Measurements from ENCODE around the gene SMIM43.
A peak's percentile ranks its signal among the peaks of the same experiment; 100 is the strongest.
"Not testable (repeated sequence)": the region's sequence is repeated elsewhere in the genome, so short reads cannot be mapped to it uniquely, and the experiment has no call there.

Gene SMIM43

DNA sequence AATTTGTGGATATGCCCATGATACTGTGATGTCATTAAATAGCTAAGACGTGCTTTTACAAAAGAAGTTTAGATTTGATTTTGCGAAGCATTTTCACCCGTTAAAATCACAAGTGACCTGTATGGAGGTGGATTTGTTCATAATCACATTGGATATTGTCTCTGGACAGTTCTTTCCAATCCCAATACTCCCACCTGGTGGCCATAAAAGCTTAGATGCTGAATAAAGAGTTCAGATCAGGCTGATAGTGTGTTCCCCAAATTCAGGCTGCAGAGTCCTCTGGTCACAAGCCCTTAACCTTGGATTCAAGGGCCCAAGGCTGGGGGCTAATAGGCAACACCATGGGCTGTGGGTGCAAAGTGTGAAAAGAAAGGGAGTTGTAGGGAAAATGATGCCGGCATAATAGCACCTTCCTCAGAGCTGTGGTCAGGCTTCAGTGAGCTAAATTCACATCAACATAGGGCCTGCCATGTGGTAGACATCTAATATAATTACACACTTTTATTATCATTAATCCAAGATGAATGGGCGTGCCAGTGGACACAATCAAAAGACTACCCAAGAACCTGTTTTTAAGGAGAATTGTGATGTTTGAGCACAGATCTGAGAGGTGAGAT, 28.1 kb downstream of the SMIM43 start:
- no peak overlapping the region for H3K27ac ChIP-seq
- TF ChIP-seq, protein P1, sequence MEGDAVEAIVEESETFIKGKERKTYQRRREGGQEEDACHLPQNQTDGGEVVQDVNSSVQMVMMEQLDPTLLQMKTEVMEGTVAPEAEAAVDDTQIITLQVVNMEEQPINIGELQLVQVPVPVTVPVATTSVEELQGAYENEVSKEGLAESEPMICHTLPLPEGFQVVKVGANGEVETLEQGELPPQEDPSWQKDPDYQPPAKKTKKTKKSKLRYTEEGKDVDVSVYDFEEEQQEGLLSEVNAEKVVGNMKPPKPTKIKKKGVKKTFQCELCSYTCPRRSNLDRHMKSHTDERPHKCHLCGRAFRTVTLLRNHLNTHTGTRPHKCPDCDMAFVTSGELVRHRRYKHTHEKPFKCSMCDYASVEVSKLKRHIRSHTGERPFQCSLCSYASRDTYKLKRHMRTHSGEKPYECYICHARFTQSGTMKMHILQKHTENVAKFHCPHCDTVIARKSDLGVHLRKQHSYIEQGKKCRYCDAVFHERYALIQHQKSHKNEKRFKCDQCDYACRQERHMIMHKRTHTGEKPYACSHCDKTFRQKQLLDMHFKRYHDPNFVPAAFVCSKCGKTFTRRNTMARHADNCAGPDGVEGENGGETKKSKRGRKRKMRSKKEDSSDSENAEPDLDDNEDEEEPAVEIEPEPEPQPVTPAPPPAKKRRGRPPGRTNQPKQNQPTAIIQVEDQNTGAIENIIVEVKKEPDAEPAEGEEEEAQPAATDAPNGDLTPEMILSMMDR (IDR thresholded peaks at IDR 0.05), result peak; percentile 72
- no peak for TF ChIP-seq ZFX (IDR thresholded peaks at IDR 0.05; ENCODE audit: borderline replicate concordance)

GRCh38 chr4:121734571-121734970, 30.4 kb downstream of the SMIM43 start:
- no peak overlapping the region for H3K27ac ChIP-seq
- no peak for TF ChIP-seq ZFX (IDR thresholded peaks at IDR 0.05; ENCODE audit: borderline replicate concordance)
- TF ChIP-seq, protein P1 (IDR thresholded peaks at IDR 0.05), result no peak

- no peak overlapping the region for H3K27ac ChIP-seq
- TF ChIP-seq ZFX (IDR thresholded peaks at IDR 0.05; ENCODE audit: borderline replicate concordance), result no peak
- TF ChIP-seq, protein P1 (IDR thresholded peaks at IDR 0.05), result no peak
Observed at GRCh38 chr4:121733942-121734341, 31.0 kb downstream of the SMIM43 start.

DNA sequence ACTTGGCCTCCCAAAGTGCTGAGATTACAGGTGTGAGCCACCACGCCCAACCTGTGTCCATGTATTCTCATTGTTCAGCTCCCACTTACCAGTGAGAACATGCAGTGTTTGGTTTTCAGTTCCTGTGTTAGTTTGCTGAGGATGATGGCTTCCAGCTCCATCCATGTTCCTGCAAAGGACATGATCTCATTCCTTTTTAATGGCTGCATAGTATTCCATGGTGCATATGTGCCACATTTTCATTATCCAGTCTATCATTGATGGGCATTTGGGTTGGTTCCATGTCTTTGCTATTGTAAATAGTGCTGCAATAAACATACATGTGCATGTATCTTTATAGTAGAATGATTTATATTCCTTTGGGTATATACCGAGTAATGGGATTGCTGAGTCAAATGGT, 35.2 kb downstream of the SMIM43 start:
- H3K27ac ChIP-seq, result not testable (repeated sequence)

DNA sequence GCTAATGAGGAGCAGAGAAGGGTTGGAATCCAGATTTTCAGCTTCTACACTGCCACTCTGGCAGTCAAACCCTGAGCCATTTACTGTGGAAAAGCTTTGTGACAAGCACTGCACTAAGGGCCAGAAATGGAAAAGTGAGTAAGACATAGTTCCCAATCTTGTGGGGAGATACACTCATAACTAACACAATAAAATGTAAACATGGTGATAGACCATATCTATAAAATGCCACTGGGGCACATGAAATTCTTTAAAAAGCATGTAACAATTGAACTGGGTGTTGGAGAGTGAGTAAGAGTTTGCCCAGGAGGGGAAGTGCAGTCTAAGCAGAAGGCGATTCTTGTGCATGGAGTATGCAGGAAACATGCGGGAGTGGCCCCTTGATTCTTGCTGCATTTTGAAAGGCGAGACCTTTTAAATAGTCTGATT, 36.2 kb downstream of the SMIM43 start:
- no peak overlapping the region for H3K27ac ChIP-seq
- TF ChIP-seq, protein P1 (IDR thresholded peaks at IDR 0.05), result no peak

DNA sequence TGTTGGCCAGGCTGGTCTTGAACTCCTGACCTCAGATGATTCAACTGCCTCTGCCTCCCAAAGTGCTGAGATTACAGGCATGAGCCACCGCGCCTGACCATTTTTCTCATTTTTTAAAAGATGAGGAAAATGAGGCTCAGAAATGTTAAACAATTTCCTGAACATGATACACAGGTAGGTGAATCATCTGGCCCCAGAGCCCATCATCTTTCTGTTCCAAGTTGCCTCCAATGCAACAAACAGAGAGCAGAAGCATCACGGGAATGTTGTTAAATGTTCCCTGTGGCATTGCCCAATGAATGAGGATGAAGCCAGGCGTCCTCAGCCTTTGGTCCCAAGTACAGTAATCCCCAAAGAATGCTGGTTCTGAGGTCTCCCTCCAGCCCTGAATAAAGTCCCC, 36.9 kb downstream of the SMIM43 start:
- TF ChIP-seq, protein P1 (IDR thresholded peaks at IDR 0.05), result no peak
- no peak for TF ChIP-seq ZFX (IDR thresholded peaks at IDR 0.05; ENCODE audit: borderline replicate concordance)
- no peak overlapping the region for H3K27ac ChIP-seq

DNA sequence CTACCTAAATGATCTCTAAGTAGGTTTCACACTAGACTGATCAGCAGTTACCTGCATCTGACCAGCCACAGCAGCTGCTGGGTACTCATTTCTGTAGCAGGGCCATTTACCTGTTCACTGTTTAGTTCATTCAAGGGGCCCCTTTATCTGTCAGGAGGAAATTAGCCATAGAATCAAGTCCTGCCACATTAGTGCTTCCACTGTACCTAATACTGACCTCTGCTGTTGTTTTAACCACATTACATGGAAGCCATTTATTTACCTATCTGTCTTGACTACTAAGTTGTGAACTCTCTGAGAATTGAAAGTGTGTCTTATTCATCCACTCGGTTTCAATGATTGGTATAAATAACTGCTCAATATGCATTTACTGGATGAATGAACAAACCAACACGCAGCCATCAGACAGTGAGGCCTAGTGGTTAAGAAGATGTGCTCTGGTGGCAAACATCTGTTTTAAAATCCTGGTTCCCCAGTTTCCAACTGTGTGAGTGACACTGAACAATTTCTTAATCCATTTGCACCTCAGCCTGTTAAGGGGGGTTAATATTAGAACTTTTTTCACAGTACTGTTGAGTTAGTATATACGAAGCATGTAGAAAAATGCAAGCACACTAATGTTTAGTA, 38.2 kb downstream of the SMIM43 start:
- TF ChIP-seq ZFX (IDR thresholded peaks at IDR 0.05; ENCODE audit: borderline replicate concordance), result no peak
- TF ChIP-seq, protein P1 (IDR thresholded peaks at IDR 0.05), result peak; percentile 81
- no peak overlapping the region for H3K27ac ChIP-seq

GRCh38 chr4:121724671-121725070, 40.3 kb downstream of the SMIM43 start:
- TF ChIP-seq, protein P1 (IDR thresholded peaks at IDR 0.05), result no peak
- TF ChIP-seq ZFX (IDR thresholded peaks at IDR 0.05; ENCODE audit: borderline replicate concordance), result no peak
- H3K27ac ChIP-seq, result no peak overlapping the region
